ENCODE results near the gene COG5. TPM values are rescaled to one million over a fixed set of nuclear protein-coding genes. Genes with fewer than 3 reads are reported as not detected.
A peak's percentile ranks its signal among the peaks of the same experiment; 100 is the strongest.

The COG5 gene
- total and polyA plus RNA-seq, 3 donors from 2014 or later = 27.1 to 76.1 (median 70.6) TPM

DNA sequence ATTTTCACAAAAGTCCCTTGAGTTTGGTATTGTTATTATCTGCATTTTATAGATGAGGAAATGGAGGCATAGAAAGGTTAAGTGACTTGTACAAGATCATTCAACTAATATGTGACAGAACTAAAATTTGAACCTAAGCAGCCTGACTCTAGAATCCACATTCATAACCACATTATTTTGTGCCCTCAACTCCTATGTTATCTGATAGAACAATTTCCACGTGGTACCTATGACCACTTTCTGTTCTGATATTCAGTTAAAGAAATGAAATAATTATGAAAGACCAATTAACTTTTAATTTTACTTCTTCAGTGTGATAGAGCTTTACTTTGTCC is 33.8 kb upstream of the COG5 start:
- no peak overlapping the region for H3K4me3 ChIP-seq
- no peak overlapping the region for H3K27ac ChIP-seq
- no peaks in the 10 kb centered on the region for H3K36me3 ChIP-seq (ENCODE audit: low read depth, missing control alignments)
- intact Hi-C loops (cut with DNase I; ENCODE audit: low total_unique reads) = no loop called here
- no peaks in the 10 kb centered on the region for H3K27me3 ChIP-seq
- H3K4me1 ChIP-seq = peaks cover 11% of the 10 kb centered on the region
- 88 to 89% methylated on average over 1 of the region's 1 CpG for WGBS, 2 donors
- H3K9me3 ChIP-seq = no peaks in the 10 kb centered on the region
- no peak for DNase-seq
- TF ChIP-seq POLR2A (IDR thresholded peaks at IDR 0.05) = no peak
- TF ChIP-seq, protein P1, sequence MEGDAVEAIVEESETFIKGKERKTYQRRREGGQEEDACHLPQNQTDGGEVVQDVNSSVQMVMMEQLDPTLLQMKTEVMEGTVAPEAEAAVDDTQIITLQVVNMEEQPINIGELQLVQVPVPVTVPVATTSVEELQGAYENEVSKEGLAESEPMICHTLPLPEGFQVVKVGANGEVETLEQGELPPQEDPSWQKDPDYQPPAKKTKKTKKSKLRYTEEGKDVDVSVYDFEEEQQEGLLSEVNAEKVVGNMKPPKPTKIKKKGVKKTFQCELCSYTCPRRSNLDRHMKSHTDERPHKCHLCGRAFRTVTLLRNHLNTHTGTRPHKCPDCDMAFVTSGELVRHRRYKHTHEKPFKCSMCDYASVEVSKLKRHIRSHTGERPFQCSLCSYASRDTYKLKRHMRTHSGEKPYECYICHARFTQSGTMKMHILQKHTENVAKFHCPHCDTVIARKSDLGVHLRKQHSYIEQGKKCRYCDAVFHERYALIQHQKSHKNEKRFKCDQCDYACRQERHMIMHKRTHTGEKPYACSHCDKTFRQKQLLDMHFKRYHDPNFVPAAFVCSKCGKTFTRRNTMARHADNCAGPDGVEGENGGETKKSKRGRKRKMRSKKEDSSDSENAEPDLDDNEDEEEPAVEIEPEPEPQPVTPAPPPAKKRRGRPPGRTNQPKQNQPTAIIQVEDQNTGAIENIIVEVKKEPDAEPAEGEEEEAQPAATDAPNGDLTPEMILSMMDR (IDR thresholded peaks at IDR 0.05) = no peak

DNA sequence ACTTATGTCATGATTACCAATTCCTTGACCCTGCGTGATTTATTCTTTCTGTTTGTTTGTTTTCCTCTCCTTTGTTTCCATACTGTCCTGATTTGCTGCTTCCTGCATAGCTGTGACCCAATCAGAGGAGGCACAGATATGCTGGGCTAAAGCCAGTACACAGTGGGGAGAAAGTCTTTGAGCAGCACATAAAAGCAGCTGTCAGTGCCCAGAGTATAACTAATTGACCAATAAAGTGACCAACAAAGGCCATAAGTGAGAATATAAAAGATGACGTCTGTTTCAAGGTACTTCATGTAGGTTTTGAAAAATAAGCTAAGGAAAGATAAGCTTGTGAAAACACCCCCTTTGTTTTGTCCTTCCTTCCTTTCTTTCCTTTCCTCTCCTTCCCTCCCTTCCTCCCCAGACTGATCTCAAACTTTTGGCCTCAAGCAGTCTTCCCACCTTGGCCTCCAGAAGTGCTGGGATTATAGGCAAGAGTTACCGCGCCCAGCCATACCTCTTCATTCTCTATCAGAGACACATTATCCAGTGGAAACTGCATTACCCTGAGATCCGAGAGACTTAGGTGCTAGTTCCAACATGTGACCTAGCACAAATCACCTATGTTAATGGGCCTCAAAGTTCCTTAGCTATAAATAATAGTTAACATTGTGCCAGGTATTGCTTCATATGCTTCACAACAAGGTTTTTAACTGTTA is 33.3 kb upstream of the COG5 start:
- no peak for DNase-seq
- WGBS, 2 donors = 77 to 79% methylated on average over 5 of the region's 5 CpGs

DNA sequence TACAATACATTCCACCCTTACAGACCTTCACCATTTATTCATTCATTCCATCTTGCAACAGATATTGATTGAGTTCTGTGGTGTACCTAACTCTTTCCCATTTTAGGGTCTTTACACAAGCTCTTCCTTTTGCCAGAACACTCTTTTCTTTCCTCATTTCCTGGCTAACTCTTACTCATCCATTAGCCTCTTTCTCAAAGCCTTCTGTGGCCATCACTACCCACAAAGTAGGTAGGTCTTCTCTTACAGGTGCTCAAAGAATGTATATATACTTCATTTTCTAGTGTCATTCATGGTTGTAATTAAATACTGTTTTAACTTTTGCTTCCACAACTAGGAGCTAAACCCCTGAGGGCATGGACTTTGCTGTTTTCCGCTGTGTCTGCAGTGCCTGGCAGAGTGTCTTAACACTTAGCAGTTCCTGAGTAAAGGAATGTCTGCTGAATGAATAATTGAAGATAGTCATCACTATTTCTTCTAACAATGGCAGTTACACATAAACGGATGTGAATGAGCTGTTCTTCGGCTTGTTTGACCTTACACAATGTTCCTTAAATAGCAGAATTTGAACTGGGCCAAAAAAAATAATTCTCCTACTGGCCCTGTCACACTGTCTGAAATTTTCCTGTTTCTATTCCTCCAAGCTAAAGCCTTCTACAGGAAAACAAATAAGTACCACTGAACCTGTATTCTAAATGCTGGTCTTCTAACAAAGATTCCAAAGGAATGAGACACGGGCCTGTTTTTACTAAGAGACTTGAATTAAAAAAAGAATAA is 31.4 kb upstream of the COG5 start:
- Histone ChIP-seq H3K27me3 (no peaks in the 10 kb centered on the region), H3K4me1 (peaks cover 11% of the 10 kb centered on the region), H3K36me3 (ENCODE audit: low read depth, missing control alignments) (no peaks in the 10 kb centered on the region), H3K9me3 (no peaks in the 10 kb centered on the region), H3K4me3 (no peak overlapping the region), H3K27ac (peak overlapping the region in 1 of 2 donors; percentile 46)
- DNase-seq = no peak
- TF ChIP-seq, protein P1 (IDR thresholded peaks at IDR 0.05) = no peak
- no peak for TF ChIP-seq POLR2A (IDR thresholded peaks at IDR 0.05)
- intact Hi-C loops (cut with DNase I; ENCODE audit: low total_unique reads) = no loop called here
- WGBS, 2 donors = 43 to 50% methylated on average over 4 of the region's 4 CpGs

More for the DNA sequence above, 33.3 kb upstream of the COG5 start:
- Histone ChIP-seq H3K36me3 (ENCODE audit: low read depth, missing control alignments) (no peaks in the 10 kb centered on the region), H3K4me3 (no peak overlapping the region), H3K4me1 (peaks cover 11% of the 10 kb centered on the region), H3K27me3 (no peaks in the 10 kb centered on the region), H3K27ac (no peak overlapping the region), H3K9me3 (no peaks in the 10 kb centered on the region)
- intact Hi-C loops (cut with DNase I; ENCODE audit: low total_unique reads) = no loop called here
- TF ChIP-seq, protein P1 (IDR thresholded peaks at IDR 0.05) = no peak
- no peak for TF ChIP-seq POLR2A (IDR thresholded peaks at IDR 0.05)

DNA sequence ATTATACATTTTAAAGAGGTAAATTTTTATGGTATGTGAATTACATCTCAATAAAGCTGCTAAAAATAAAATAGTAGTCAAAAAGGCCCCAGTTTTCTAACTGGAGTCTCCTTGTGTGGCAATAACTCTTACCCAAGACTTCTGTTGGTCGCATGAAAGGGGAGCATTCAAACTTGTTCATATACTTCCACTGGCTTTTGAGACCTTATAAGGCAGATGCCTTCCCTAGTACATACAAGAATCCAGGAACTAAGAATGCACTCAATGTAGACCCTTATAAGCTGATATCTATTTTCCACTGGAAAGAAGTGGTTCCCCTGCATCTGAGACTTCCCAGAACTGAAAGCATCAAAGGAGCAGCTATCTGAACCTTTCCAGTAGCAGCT is 29.3 kb upstream of the COG5 start:
- H3K27ac ChIP-seq = no peak overlapping the region
- no peak for DNase-seq
- TF ChIP-seq, protein P1 (IDR thresholded peaks at IDR 0.05) = no peak
- TF ChIP-seq POLR2A (IDR thresholded peaks at IDR 0.05) = no peak
- no peak overlapping the region for H3K4me3 ChIP-seq
- H3K4me1 ChIP-seq = peaks cover 5% of the 10 kb centered on the region
- 76 to 87% methylated on average over 1 of the region's 1 CpG for WGBS, 2 donors
- no peaks in the 10 kb centered on the region for H3K27me3 ChIP-seq
- no peaks in the 10 kb centered on the region for H3K36me3 ChIP-seq (ENCODE audit: low read depth, missing control alignments)
- intact Hi-C loops (cut with DNase I; ENCODE audit: low total_unique reads) = no loop called here
- no peaks in the 10 kb centered on the region for H3K9me3 ChIP-seq
